K562 (cell line): ENCODE measurements around the gene PRSS21. TPM values are rescaled to one million over a fixed set of nuclear protein-coding genes. Genes with fewer than 3 reads are reported as not detected.
A peak's percentile ranks its signal among the peaks of the same experiment; 100 is the strongest.

ENCODE experiments used
- CREB1 ChIP-seq, 2 experiments: sonication (generic) in 1 of 2; formaldehyde crosslinking in 1 of 2; IDR thresholded peaks; 2 replicates each; pipeline versions ENCODE4 v1.6.1 to v1.8.0; 2012 to 2022; ENCODE audit warnings: inconsistent platforms in 1 of 2, mild to moderate bottlenecking in 1 of 2, missing genetic modification reagents in 1 of 2, moderate library complexity in 1 of 2
- CREM ChIP-seq: IDR thresholded peaks from 2 replicates; pipeline ENCODE4 v1.6.1; 2014; ENCODE audit warnings: antibody characterized with exemption, low read depth
- EP300 ChIP-seq: IDR thresholded peaks from 2 replicates; pipeline ENCODE4 v1.6.1; 2012; ENCODE audit warnings: low read length, improper control_type of control experiment
- HDAC1 ChIP-seq, 2 experiments: fragments of 450-650 bp; IDR thresholded peaks; 2 replicates each; pipeline ENCODE4 v1.6.1; 2016 to 2017; ENCODE audit warnings: inconsistent platforms in 1 of 2, mild to moderate bottlenecking in 1 of 2, moderate library complexity in 1 of 2
- KDM5B ChIP-seq: fragments of 200-600 bp; sonication (generic); IDR thresholded peaks from 2 replicates; pipeline ENCODE4 v1.6.1; 2012; ENCODE audit warnings: low read depth, mild to moderate bottlenecking, moderate library complexity, low read length, control low read depth, inconsistent platforms; ENCODE audit not compliant: insufficient replicate concordance
- L3MBTL2 ChIP-seq: fragments of 450-650 bp; IDR thresholded peaks from 2 replicates; pipeline ENCODE4 v1.6.1; 2016; ENCODE audit warnings: mild to moderate bottlenecking, moderate library complexity
- LEF1 ChIP-seq: fragments of 450-650 bp; IDR thresholded peaks from 2 replicates; pipeline ENCODE4 v1.6.1; 2016; ENCODE audit warnings: mild to moderate bottlenecking
- NFRKB ChIP-seq: fragments of 450-650 bp; IDR thresholded peaks from 2 replicates; pipeline ENCODE4 v1.6.1; 2016; ENCODE audit warnings: low read depth
- SAFB ChIP-seq: fragments of 200-400 bp; formaldehyde crosslinking; IDR thresholded peaks from 2 replicates; pipeline ENCODE4 v1.6.1; 2017; ENCODE audit warnings: low read depth, low read length, borderline replicate concordance
- TBP ChIP-seq: optimal IDR thresholded peaks from 2 replicates; pipeline ENCODE3; 2011; ENCODE audit warnings: low read depth, low read length, improper control_type of control experiment
- ZNF212 ChIP-seq: fragments of 450-650 bp; formaldehyde crosslinking; IDR thresholded peaks from 2 replicates; pipeline ENCODE4 v1.4.0; 2020; ENCODE audit warnings: mild to moderate bottlenecking
- polyA plus RNA-seq, 8 experiments: library from polyadenylated mRNA; depleted of rRNA in 4 of 8; stranded (reverse) in 5 of 8; unstranded in 3 of 8; fragments of >200 nt; fragmentation: Nextera tagmentation in 2 of 8; fragmentation: Illumina TruSeq in 1 of 8; extraction: Ambion mirVana in 2 of 8; extraction: Trizol in 1 of 8; gene quantifications; 2 replicates each; pipeline versions ENCODE4 v1.2.1 to v1.2.3, GENCODE V29; 2011 to 2014; ENCODE audit warnings: inconsistent platforms in 1 of 8, missing spikeins in 1 of 8
- total RNA-seq, 7 experiments: library from RNA; depleted of rRNA in 6 of 7; stranded (reverse); fragments of >200 nt in 6 of 7; fragmentation: Illumina TruSeq in 2 of 7; extraction: Trizol in 2 of 7; gene quantifications; 2 replicates each; pipeline versions ENCODE4 v1.2.1 to v1.2.3, GENCODE V29; 2011 to 2021; ENCODE audit warnings: low replicate concordance in 1 of 7
- TF ChIP-seq, protein P1 (sequence below), 3 experiments: fragments of 200-800 bp in 1 of 3; sonication (Bioruptor generic) in 1 of 3; sonication (generic) in 1 of 3; formaldehyde crosslinking in 1 of 3; IDR thresholded peaks; 2 replicates each; pipeline versions ENCODE4 v1.6.1 to v1.8.0; 2016 to 2022; ENCODE audit warnings: mild to moderate bottlenecking in 2 of 3, missing compliant biosample characterization in 2 of 3, missing genetic modification characterization in 2 of 3, missing genetic modification reagents in 1 of 3
- TF ChIP-seq, protein P2 (sequence below): sonication (generic); formaldehyde crosslinking; IDR thresholded peaks from 2 replicates; pipeline ENCODE4 v1.9.0; 2022; ENCODE audit warnings: mild to moderate bottlenecking, missing genetic modification reagents
- TF ChIP-seq, protein P3 (sequence below): fragments of 250-450 bp; sonication (Bioruptor Pico); IDR thresholded peaks from 2 replicates; pipeline ENCODE4 v1.5.0; 2021
- TF ChIP-seq, protein P4 (sequence below): sonication (generic); formaldehyde crosslinking; IDR thresholded peaks from 2 replicates; pipeline ENCODE4 v1.8.0; 2023; ENCODE audit warnings: mild to moderate bottlenecking, missing genetic modification reagents

Gene PRSS21
- total and polyA plus RNA-seq, 9 of the 15 experiments (the other 6 are each of a cell fraction or from before 2014, with no cell fraction given), result 12.1 to 121 (median 61.3) TPM

DNA sequence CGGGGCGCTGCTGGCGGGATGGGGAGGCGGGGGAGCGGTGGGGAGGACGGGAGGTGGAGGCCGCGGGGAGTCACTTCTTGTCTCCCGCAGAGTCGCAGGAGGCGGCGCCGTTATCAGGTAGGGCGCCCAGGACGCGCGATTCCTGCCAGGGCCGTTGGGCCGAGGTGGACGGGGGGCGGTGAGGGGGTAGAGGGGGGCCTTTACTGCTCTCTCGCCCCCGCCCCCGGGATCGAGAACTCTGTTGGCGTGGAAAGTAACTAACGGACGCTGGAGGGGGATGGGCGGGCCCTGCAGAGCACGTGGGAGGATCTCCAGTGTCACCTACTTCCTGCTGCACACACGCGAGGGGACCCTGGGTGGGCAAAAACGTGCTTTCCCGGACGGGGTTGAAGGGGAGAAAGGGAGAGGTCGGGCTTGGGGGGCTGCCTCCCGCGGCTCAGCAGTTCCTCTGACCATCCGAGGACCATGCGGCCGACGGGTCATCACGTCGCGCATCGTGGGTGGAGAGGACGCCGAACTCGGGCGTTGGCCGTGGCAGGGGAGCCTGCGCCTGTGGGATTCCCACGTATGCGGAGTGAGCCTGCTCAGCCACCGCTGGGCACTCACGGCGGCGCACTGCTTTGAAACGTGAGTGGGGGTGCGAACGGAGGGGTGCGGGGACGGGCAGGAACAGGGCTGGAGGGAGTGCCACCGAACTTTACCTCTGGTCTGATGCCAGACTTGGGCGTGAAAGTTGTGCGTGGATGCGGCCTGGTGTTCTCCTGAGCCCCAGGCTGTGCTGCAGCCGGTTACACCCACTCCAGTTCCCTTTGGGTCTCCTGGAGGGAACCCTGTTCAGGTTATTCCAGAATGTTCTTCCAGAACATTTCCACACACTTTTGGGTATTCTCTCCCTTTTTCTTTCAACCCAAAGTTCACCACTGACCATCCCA lies 569 bp downstream of the PRSS21 start (continued):
- TF ChIP-seq L3MBTL2 (peak; percentile 56), HDAC1 (IDR thresholded peaks at IDR 0.05) (peak in 1 of 2 experiments; percentile 88; a peak in 2 of 4 replicates), NFRKB (0 out of 2 replicates have a peak, but pooled peaks have one; percentile 49), KDM5B (peak; percentile 36), TBP (peak; percentile 57), CREM (peak; percentile 30; the same call in 1 of the 2 replicates), EP300 (no peak), LEF1 (0 out of 2 replicates have a peak, but pooled peaks have one; percentile 35), ZNF212 (CRISPR knock-in tag) (no peak), SAFB (peak; percentile 95), CREB1 (IDR thresholded peaks at IDR 0.05) (peak; percentile 26; the same call in 1 of the 2 replicates), CREB1 (CRISPR knock-in tag; IDR thresholded peaks at IDR 0.05) (no peak)
- TF ChIP-seq, protein P1, sequence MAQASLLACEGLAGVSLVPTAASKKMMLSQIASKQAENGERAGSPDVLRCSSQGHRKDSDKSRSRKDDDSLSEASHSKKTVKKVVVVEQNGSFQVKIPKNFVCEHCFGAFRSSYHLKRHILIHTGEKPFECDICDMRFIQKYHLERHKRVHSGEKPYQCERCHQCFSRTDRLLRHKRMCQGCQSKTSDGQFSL (CRISPR knock-in tag; IDR thresholded peaks at IDR 0.05), result peak; percentile 91
- TF ChIP-seq, protein P1 (tag; IDR thresholded peaks at IDR 0.05), result no peak
- TF ChIP-seq, protein P2, sequence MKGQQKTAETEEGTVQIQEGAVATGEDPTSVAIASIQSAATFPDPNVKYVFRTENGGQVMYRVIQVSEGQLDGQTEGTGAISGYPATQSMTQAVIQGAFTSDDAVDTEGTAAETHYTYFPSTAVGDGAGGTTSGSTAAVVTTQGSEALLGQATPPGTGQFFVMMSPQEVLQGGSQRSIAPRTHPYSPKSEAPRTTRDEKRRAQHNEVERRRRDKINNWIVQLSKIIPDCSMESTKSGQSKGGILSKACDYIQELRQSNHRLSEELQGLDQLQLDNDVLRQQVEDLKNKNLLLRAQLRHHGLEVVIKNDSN (CRISPR knock-in tag), result peak; percentile 66
- TF ChIP-seq, protein P3, sequence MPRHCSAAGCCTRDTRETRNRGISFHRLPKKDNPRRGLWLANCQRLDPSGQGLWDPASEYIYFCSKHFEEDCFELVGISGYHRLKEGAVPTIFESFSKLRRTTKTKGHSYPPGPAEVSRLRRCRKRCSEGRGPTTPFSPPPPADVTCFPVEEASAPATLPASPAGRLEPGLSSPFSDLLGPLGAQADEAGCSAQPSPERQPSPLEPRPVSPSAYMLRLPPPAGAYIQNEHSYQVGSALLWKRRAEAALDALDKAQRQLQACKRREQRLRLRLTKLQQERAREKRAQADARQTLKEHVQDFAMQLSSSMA, result no peak
- TF ChIP-seq, protein P4, sequence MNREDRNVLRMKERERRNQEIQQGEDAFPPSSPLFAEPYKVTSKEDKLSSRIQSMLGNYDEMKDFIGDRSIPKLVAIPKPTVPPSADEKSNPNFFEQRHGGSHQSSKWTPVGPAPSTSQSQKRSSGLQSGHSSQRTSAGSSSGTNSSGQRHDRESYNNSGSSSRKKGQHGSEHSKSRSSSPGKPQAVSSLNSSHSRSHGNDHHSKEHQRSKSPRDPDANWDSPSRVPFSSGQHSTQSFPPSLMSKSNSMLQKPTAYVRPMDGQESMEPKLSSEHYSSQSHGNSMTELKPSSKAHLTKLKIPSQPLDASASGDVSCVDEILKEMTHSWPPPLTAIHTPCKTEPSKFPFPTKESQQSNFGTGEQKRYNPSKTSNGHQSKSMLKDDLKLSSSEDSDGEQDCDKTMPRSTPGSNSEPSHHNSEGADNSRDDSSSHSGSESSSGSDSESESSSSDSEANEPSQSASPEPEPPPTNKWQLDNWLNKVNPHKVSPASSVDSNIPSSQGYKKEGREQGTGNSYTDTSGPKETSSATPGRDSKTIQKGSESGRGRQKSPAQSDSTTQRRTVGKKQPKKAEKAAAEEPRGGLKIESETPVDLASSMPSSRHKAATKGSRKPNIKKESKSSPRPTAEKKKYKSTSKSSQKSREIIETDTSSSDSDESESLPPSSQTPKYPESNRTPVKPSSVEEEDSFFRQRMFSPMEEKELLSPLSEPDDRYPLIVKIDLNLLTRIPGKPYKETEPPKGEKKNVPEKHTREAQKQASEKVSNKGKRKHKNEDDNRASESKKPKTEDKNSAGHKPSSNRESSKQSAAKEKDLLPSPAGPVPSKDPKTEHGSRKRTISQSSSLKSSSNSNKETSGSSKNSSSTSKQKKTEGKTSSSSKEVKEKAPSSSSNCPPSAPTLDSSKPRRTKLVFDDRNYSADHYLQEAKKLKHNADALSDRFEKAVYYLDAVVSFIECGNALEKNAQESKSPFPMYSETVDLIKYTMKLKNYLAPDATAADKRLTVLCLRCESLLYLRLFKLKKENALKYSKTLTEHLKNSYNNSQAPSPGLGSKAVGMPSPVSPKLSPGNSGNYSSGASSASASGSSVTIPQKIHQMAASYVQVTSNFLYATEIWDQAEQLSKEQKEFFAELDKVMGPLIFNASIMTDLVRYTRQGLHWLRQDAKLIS (CRISPR knock-in tag), result 0 out of 2 replicates have a peak, but pooled peaks have one; percentile 44
